CD4-positive, alpha-beta T cell (primary cell): ENCODE measurements around the gene ZDHHC5. TPM values are rescaled to one million over a fixed set of nuclear protein-coding genes. Genes with fewer than 3 reads are reported as not detected.

ENCODE experiments used
- ATAC-seq: fragments of 200-7000 bp; cut with Tn5 transposase; one replicate; pipeline ENCODE4 v1.10.0; 2022; ENCODE audit warnings: mild to moderate bottlenecking; ENCODE audit not compliant: poor library complexity
- CTCF ChIA-PET: fragments of 350-600 bp; sonication (Branson Sonifier 250); formaldehyde crosslinking; loops from one replicate; lab custom pipeline; 2021; ENCODE audit warnings: antibody characterized with exemption, inconsistent platforms; lab: Charles Lee
- POLR2A ChIA-PET: fragments of 350-600 bp; sonication (Branson Sonifier 250); formaldehyde crosslinking; loops from one replicate; lab custom pipeline; 2021; ENCODE audit warnings: antibody characterized with exemption, inconsistent platforms; lab: Charles Lee
- DNase-seq, 14 experiments: peaks; one replicate each; pipeline ENCODE4 v3.0.0-alpha.2; 2013 to 2020; ENCODE audit warnings: mixed read lengths in 2 of 14
- H3K27ac ChIP-seq, 2 donors: one replicate each; pipeline versions ENCODE4 v1.5.1 to v1.7.0; 2013; ENCODE audit warnings: low read length in 2 of 2, low read depth in 1 of 2, mild to moderate bottlenecking in 1 of 2
- H3K27me3 ChIP-seq, 2 experiments: 1 replicate in 1 of 2; 2 replicates in 1 of 2; pipeline versions ENCODE4 v1.6.1 to v1.7.0; 2013; ENCODE audit warnings: low read length in 2 of 2, control low read depth in 1 of 2, mild to moderate bottlenecking in 1 of 2, moderate library complexity in 1 of 2; ENCODE audit not compliant: insufficient read depth in 2 of 2, control insufficient read depth in 1 of 2
- H3K36me3 ChIP-seq: one replicate; pipeline ENCODE4 v1.6.1; 2013; ENCODE audit warnings: low read length, control low read depth; ENCODE audit not compliant: insufficient read depth
- H3K4me1 ChIP-seq: one replicate; pipeline ENCODE4 v1.6.1; 2013; ENCODE audit warnings: low read length, control low read depth; ENCODE audit not compliant: insufficient read depth
- H3K4me3 ChIP-seq: one replicate; pipeline ENCODE4 v1.5.1; 2013; ENCODE audit warnings: mild to moderate bottlenecking, low read length, moderate library complexity
- H3K9me3 ChIP-seq, 2 experiments: 1 replicate in 1 of 2; 2 replicates in 1 of 2; pipeline versions ENCODE4 v1.6.1 to v1.7.0; 2013; ENCODE audit warnings: low read length in 2 of 2, mild to moderate bottlenecking in 2 of 2, control low read depth in 1 of 2, moderate library complexity in 1 of 2; ENCODE audit not compliant: control insufficient read depth in 1 of 2, insufficient read depth in 1 of 2
- H3K27ac Mint-ChIP-seq: one replicate; pipeline ENCODE4 v1.8.0; 2020; ENCODE audit warnings: mixed read lengths
- H3K27me3 Mint-ChIP-seq: one replicate; pipeline ENCODE4 v1.8.0; 2021; ENCODE audit warnings: mixed read lengths
- H3K36me3 Mint-ChIP-seq: one replicate; pipeline ENCODE4 v1.8.0; 2021; ENCODE audit warnings: low read depth, mixed read lengths
- H3K4me1 Mint-ChIP-seq: one replicate; pipeline ENCODE4 v1.8.0; 2021; ENCODE audit warnings: low read depth, mixed read lengths
- H3K4me3 Mint-ChIP-seq: one replicate; pipeline ENCODE4 v1.8.0; 2020; ENCODE audit warnings: mild to moderate bottlenecking, mixed read lengths
- H3K9me3 Mint-ChIP-seq: one replicate; pipeline ENCODE4 v1.8.0; 2020; ENCODE audit warnings: mixed read lengths
- intact Hi-C, 2 experiments: fragments of 100-400 bp; cut with DNase I in 1 of 2; cut with micrococcal nuclease in 1 of 2; formaldehyde crosslinking; loops; one replicate each; pipeline versions ENCODE4 v1.15.1 to v1.9.0; 2023 to 2025; cut with DNase I, micrococcal nuclease
- total RNA-seq, 174 experiments: library from RNA in 2 of 174; stranded (reverse) in 2 of 174; gene quantifications; one replicate each; pipeline ENCODE4 v1.2.3 and lab custom pipeline; 2021 to 2026
- TF ChIP-seq, protein P1 (sequence below): fragments of 200-600 bp; IDR thresholded peaks from one replicate; pipeline ENCODE4 v1.8.0; 2022; ENCODE audit warnings: antibody characterized with exemption, mild to moderate bottlenecking

The ZDHHC5 gene
- total RNA-seq, 2 experiments from 2014 or later = 59.7 to 61.1 TPM

DNA sequence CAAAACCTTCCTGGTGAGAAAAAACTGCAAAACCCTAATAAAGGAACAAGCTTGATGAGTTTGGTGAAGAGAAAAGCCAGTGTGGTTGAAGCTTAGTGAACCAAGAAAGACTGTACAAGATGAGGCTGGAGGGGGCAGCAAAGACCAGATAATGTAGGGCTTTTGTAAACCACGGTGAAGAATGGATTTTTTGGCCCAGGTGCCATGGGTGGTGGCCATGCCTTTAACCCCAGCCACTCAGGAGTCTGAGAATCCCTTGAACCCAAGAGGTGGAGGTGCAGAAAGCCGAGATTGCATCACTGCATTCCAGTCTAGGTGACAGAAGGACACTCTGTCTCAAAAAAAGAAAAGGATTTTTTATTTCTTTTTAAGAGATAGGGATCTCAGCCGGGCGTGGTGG, 5.0 kb upstream of the ZDHHC5 start:
- H3K36me3 ChIP-seq = peaks cover 38% of the 10 kb centered on the region
- intact Hi-C loops = loop anchor here in 1 of 2 experiments (10.0 kb wide), 1 partner anchor 862 kb away; no protein-coding TSS in a partner anchor
- peaks cover 56% of the 10 kb centered on the region for H3K36me3 Mint-ChIP-seq
- H3K9me3 ChIP-seq = no peaks in the 10 kb centered on the region
- H3K27me3 Mint-ChIP-seq = no peaks in the 10 kb centered on the region
- peaks cover 23% of the 10 kb centered on the region for H3K4me1 ChIP-seq
- TF ChIP-seq, protein P1, sequence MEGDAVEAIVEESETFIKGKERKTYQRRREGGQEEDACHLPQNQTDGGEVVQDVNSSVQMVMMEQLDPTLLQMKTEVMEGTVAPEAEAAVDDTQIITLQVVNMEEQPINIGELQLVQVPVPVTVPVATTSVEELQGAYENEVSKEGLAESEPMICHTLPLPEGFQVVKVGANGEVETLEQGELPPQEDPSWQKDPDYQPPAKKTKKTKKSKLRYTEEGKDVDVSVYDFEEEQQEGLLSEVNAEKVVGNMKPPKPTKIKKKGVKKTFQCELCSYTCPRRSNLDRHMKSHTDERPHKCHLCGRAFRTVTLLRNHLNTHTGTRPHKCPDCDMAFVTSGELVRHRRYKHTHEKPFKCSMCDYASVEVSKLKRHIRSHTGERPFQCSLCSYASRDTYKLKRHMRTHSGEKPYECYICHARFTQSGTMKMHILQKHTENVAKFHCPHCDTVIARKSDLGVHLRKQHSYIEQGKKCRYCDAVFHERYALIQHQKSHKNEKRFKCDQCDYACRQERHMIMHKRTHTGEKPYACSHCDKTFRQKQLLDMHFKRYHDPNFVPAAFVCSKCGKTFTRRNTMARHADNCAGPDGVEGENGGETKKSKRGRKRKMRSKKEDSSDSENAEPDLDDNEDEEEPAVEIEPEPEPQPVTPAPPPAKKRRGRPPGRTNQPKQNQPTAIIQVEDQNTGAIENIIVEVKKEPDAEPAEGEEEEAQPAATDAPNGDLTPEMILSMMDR = no peak
- no peak overlapping the region for H3K27ac ChIP-seq
- H3K27me3 ChIP-seq = no peaks in the 10 kb centered on the region
- POLR2A ChIA-PET = interaction anchor here (1.2 kb wide), 1 partner anchor 915 kb away, joined by 3 read pairs; no protein-coding TSS in a partner anchor
- DNase-seq = no peak
- no peak overlapping the region for H3K4me3 ChIP-seq
- no peaks in the 10 kb centered on the region for H3K9me3 Mint-ChIP-seq
- peaks cover 29% of the 10 kb centered on the region for H3K4me1 Mint-ChIP-seq
- H3K4me3 Mint-ChIP-seq = peak overlapping the region; percentile 13
- CTCF ChIA-PET = no interaction called here
- no peak for ATAC-seq
- H3K27ac Mint-ChIP-seq = peak overlapping the region; percentile 32

DNA sequence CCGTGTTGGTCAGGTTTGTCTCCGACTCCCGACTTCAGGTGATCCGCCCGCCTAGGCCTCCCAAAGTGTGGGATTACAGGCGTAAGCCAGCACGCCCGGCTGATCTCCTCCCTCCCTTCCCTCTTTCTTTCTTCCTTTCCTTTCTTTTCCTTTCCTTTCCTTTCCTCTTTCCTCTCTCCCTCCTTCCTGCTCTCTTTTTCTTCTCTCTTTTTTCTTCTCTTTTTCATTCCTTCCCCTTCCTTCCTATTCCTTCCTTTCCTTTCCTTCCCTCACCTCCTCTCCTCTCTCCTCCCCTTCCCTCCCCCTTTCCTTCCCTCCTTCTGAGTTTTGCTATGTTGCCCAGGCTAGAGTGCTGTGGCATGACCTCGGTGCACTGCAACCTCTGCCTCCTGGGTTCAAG, 3.9 kb upstream of the ZDHHC5 start:
- Mint-ChIP-seq H3K27me3 (no peaks in the 10 kb centered on the region), H3K4me1 (peaks cover 26% of the 10 kb centered on the region), H3K9me3 (no peaks in the 10 kb centered on the region), H3K4me3 (no peak overlapping the region), H3K36me3 (peaks cover 58% of the 10 kb centered on the region), H3K27ac (peak overlapping the region; percentile 69)
- Histone ChIP-seq H3K27me3 (no peaks in the 10 kb centered on the region), H3K9me3 (no peaks in the 10 kb centered on the region), H3K4me1 (peaks cover 16% of the 10 kb centered on the region), H3K27ac (no peak overlapping the region), H3K4me3 (no peak overlapping the region), H3K36me3 (peaks cover 38% of the 10 kb centered on the region)
- POLR2A ChIA-PET = no interaction called here
- DNase-seq = no peak
- ATAC-seq = no peak
- TF ChIP-seq, protein P1 = no peak
- CTCF ChIA-PET = no interaction called here
- intact Hi-C loops = loop anchor here in 1 of 2 experiments (10.0 kb wide), 1 partner anchor 861 kb away; no protein-coding TSS in a partner anchor

DNA sequence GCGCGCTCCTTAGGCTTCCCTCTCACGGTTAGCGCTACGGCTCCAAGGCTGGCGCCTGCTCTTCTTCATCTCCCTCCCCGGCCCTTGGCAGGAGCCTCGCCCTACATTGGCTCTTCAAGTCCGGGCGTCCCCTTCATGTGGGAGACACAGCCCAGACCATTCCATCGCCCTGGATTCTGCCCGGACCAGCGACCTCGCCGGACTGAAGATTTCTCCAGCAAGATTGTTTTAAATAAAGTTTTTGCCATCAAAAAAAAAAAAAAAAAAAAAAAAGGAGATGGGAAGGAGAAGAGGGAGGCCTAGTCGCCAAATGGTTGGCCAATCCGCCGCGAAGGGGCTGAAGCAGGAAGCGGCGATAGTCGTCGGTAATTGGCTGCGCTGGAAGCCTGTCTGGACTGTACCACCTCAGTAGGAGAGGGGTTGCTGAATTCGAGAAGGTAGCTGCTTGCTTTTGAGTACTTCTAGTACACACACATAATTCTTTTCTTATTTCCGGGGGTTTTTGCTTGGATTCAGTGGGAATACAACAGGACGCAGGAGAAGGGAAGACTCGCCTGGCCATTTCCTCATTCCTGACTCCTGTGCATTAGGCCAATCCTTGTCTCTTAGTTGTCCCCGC, 688 bp upstream of the ZDHHC5 start:
- ChIA-PET CTCF (interaction anchor here (0.8 to 1.5 kb wide), 4 partner anchors 23 to 1468 kb away, joined by 3 read pairs; no protein-coding TSS in a partner anchor), POLR2A (interaction anchor here (0.8 to 2.2 kb wide), 14 partner anchors 8 to 1894 kb away, joined by 3 to 20 read pairs (median 4); partner anchors contain the start of genes CLP1, MED19, SELENOH and TMX2)
- Mint-ChIP-seq H3K4me1 (peaks cover 55% of the 10 kb centered on the region), H3K4me3 (peak overlapping the region; percentile 89), H3K27ac (peak overlapping the region; percentile 95), H3K36me3 (peaks cover 42% of the 10 kb centered on the region), H3K9me3 (no peaks in the 10 kb centered on the region), H3K27me3 (no peaks in the 10 kb centered on the region)
- TF ChIP-seq, protein P1 = no peak
- peak overlapping the region; percentile 87 for H3K4me3 ChIP-seq
- no peaks in the 10 kb centered on the region for H3K9me3 ChIP-seq
- intact Hi-C loops = loop anchor here (1.0 to 10.0 kb wide), 8 partner anchors 10 to 1475 kb away; partner anchors contain the start of genes CLP1 (in 1 of the 2), FAM111A (in 1 of the 2), MED19 (in 1 of the 2) and P2RX3 (in 1 of the 2)
- H3K4me1 ChIP-seq = peaks cover 30% of the 10 kb centered on the region
- H3K27ac ChIP-seq = peak overlapping the region; percentile 98
- H3K27me3 ChIP-seq = no peaks in the 10 kb centered on the region
- DNase-seq = peak in 13 of 14 experiments; percentile 83 to 99 (median 91)
- peaks cover 22% of the 10 kb centered on the region for H3K36me3 ChIP-seq
- ATAC-seq = peak; percentile 73
